GM19023 (cell line): ENCODE measurements around the gene KLHL1.

Experiments used
- ATAC-seq: cut with Tn5 transposase; IDR thresholded peaks from one replicate; pipeline ENCODE4 v1.9.1; 2021; ENCODE audit warnings: mild to moderate bottlenecking, moderate library complexity; ENCODE audit not compliant: unreplicated experiment

Gene KLHL1

GRCh38 chr13:69879936-69880335 lies 228.3 kb downstream of the KLHL1 start:
- no peak for ATAC-seq

GRCh38 chr13:69872321-69873047 lies 235.8 kb downstream of the KLHL1 start:
- no peak for ATAC-seq

DNA sequence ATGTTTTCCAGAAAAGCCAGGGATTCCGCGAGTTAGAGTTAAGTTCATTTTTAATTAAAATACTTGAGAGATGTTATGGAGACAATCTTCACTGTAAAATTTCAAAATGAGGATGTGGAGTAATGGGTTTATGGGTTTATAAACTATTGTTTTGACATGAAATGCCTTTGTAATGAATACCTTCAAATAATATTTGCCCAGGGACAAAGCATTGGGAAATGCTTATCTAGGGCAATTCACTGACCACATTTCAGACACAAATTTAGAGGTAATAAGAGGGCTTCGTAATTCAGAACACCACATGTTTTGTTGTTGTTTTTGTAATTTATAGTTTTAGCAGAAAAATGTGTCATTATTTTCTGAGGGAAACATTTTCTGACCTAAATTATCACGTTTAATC lies 241.7 kb downstream of the KLHL1 start:
- no peak for ATAC-seq

DNA sequence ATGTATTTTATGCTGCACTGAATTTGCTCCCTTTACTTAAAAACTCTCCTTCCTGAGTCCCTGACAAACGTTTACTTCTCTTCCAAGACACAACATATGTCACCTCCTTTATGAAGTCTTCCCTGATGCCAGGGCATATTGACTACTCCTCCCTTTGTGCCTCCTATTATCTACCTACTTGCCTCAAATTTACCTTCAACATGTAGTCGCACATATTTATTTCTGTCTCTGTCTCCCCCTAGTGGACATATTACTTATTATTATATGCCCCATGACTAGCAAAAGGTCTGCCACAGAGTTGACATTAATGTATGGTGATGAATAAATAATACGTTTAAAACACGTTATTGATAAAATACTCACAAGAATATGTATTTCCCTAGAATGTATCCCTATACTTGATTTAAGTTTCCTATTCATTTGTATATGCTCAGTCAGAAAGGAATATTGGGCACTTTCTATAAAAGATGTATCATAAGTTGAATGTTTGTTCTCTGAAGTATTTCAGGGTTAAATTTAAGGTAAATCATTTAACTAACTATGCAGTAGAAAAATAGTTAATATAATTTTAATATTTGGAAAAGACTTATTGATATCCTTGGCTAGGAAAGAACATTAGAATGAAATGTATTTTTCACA lies 250.9 kb downstream of the KLHL1 start:
- peak; percentile 72 for ATAC-seq

DNA sequence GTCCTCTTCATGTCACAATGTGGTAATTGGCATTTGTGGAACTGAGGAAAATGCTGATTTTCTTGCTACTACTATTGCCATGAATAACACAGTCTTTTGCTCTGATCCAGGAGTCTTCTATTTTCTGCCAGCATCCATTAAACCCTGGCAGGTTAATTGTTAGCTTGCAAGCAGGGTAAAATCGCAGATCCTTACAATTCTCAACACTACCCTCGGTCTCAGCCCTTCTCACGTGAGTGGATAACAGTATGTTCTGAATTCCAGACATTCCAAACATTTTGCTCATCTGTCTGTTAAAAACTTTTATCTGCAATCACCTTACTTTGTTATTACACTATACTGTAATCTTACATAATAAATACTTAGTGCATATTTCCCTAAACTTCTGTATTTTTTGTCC lies 251.9 kb downstream of the KLHL1 start:
- no peak for ATAC-seq

DNA sequence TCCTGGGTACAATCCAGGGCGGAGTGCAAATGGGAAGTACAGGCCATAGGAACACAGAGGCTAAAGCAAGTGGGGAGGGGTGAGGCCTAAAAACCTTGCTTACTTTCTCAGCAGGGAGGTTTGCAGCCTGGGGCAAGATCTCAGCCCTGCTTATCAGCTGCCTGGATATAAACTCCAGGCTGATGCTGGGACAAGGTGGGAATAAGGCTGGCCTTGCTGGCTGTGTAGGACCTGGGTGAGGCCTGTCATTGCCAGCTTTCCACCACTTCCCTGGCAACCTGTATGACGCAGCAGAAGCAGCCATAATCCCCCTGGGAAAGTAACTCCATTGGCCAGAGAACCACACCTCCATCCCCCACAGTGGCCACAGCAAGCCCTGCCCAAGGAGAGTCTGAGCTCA lies 279.7 kb downstream of the KLHL1 start:
- ATAC-seq: no peak

DNA sequence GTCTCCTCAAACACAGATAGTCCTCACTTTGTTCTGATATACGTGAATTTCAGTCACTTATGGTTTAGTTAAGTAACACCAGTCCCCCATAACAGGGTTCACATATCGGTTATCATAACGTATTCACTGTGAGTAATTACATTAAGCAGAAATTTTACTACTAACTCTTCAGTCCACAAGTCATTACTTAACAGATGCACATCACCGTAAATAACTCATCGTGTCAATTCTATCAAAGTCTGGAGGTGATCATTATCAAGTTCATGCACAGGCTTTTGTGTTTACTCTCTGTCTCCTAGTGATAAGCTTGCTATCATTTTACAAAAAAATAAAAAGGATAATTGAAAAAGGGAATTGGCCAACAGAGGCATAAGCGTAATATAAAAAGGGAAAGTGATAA lies 288.1 kb downstream of the KLHL1 start:
- no peak for ATAC-seq

DNA sequence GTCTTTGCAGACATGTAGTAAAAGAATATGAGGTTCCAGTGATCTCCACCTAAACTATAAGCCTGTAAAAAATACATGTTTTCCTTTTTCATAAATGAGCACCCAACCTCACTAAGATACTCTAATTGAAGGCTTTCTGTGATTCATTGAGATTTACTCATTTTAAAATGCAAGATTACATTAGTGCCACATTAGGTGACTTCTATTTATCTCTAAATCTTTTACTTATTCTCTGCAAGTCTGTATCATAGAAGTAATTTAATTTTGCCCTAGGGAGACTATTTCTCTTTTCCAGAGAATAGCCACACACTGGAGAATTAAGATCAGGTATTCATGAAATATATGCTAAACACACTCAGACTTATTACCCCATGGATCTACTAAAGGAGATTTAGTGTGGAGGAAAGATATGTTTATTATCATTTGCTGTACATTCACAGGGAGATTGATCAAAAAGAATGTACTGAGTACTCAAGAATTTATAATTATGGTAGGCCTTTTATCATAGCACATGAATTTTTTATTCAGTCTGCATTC lies 290.9 kb downstream of the KLHL1 start:
- no peak for ATAC-seq

DNA sequence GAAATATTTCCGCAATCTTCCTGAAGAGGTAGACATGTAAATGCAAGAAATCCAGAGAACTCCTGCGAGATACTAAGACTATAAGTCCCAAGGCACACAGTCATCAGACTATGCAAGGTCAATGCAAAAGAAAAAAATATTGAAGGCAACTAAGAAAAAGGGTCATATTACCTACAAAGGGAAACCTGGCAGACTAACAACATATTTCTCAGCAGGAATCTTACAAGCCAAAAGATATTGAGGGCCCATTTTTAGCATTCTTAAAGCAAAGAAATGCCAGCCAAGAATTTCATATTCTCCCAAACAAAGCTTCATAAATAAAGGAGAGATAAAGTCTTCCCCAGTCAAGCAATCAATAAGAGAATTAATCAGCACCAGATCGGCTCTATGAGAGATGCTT lies 299.1 kb downstream of the KLHL1 start:
- no peak for ATAC-seq

DNA sequence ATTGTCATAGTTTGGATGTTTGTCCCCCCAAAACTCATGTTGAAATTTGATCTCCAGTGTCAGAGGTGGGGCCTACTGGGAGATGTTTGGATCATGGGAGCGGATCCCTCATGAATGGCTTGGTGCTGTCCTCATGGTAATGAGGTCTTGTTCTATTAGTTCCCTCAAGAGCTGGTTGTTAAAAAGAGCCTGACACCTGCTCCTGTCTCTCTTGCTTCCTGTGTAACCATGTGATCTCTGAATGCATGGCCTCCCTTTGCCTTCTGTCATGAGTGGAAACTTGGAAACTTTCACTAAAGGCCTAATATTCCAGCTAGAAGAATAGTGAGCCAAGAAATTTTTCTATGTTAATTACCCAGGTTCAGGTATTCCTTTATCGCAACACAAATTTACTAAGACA lies 312.0 kb downstream of the KLHL1 start:
- ATAC-seq: no peak

DNA sequence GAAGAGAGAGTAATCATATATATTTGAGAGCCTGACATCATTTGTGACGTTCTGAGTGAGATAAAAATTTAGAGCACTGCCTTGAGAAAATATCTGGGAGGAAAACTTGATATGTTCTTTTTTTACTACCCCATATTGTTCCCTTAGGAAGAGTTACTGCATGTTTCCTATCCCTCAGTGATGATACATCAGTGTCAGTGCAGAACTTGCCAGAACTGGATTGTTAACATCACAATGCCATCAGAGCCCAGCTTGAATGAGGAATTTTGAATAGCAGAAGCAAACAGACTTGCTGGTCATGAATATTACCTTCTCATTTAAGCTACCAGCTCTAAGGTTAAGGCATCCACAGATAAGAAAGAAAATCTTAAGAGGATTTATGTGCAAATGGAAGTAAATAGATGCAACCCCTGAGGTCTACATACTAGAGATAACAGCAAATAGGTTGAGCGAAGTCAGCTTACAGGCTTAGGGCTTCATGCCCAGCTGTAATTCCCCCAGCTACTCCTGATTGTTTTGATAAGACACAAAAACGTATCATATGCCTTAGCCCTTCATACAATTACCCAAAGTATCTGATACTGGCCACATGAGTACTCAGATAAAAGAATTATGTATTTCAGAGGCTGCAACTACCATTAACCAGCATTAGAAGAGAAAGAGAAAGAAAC lies 314.3 kb downstream of the KLHL1 start:
- no peak for ATAC-seq

DNA sequence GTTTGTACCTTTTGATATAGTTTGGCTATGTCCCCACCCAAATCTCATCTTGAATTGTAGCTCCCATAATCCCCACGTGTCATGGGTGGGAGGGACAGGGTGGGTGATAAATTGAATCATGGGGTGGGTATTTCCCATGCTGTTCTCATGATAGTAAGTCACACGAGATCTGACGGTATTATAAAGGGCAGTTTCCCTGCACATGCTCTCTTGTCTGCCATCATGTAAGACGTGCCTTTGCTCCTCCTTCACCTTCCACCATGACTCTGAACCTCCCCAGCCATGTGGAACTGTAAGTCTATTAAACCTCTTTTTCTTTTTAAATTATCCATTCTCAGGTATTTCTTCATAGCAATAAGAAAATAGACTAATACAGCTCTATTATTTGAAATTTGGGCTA lies 331.3 kb downstream of the KLHL1 start:
- ATAC-seq: no peak

DNA sequence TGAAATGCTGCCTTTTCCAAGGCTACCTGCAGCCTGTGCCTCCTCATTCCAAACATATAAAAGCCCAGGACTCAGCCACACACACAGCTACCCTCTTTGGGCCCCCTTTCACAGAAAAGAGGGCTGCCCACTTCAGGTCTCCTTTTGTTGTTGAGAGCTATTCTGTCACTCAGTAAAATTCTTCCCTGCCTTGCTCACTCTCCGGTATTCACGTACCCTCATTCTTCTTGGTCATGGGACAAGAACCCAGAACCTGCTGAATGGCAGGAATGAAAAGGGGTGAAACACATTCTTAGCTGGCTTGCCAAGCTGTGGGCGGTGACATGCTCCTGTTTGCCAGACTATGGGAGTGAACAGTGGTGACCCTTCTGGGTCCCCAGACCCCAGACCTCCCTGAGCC lies 338.6 kb downstream of the KLHL1 start:
- no peak for ATAC-seq

DNA sequence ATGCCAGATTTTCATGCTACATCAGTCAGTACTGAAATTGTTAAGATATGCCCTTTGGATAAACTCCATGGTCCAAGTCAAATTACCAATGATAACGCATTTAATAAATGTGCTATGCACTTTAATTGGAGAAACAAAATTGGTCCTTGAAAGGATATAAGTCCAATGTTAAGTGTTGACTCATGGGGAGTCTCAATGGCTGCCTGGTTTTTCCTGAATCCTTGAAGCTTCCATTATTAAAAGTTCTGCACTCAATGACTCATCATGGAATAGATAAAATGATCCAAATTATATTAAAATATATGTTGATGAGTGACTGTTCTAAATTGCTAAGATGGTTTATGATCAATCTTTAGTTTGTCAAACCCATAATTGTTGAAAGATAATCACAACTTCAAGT lies 346.7 kb downstream of the KLHL1 start:
- no peak for ATAC-seq

DNA sequence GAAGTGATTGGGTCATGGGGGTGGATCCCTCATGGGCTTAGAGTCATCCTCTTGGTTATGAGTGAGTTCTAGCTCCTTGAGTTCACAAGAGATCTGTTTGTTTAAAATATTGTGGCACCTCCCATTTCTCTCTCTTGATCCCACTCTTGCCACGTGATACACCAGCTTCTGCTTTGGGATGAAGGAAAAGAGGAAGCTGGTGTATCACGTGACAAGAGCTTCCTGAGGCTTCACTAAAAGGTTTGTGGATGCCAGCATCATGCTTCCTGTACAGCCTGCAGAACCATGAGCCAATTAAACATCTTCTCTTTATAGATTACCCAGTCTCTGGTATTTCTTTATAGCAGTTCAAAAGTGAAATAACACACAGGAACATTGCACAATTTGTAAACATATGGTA lies 353.2 kb downstream of the KLHL1 start:
- ATAC-seq: no peak

DNA sequence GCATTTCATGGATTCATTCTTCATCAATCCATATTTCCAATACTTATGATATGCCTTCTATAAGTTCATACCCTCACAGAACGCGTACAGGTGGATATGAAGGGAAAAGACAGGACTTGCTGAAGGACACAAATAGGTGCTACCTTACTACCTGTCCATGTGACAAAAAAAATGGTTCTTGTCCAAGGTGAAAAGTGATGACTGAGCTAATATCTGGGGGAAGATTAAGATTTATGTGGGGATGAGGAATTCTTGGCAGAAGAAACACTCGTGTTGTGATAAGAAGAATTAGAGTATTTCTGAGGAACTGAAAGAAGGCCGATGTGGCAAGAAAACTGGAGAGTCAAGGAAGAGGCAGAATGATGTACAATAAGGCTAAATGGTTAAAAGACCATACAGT lies 357.0 kb downstream of the KLHL1 start:
- ATAC-seq: no peak

DNA sequence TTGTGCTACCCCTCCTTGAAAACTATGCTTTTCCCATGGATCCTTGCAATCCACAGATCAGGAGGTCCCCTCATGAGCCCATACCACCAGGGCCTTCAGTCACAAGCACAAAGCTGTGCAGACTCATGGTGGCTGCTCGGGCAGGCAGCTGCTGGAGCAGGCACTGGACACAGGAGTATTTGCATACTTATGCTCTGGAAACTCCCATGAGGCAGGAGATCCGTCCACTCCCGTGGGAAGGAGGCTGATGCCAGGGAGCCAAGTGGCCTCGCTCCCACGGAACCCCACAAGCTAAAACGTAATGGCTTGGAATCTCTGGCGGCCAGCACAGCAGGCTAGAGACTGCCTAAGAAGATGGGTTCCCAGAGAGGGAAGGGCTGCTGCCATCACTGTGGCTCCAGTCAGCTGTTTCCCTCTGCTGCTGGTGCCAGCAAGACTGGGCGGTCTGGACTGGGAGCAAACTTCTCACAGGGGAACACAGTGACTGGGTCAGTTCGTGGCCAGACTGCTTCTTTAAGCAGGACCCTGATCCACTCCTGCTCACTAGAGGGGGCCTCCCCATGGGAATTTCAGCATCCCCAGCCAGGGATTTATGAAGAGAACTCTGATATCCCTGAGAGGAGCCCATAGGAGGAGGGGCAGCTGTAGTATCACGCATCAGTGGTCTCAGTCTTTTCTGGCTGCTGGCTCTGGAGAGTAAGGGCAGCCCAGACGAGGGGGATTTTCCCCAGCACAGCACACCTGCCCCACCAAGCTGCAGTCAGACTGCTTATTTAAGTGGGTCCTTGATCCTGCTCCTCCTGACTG lies 370.9 kb downstream of the KLHL1 start:
- no peak for ATAC-seq

DNA sequence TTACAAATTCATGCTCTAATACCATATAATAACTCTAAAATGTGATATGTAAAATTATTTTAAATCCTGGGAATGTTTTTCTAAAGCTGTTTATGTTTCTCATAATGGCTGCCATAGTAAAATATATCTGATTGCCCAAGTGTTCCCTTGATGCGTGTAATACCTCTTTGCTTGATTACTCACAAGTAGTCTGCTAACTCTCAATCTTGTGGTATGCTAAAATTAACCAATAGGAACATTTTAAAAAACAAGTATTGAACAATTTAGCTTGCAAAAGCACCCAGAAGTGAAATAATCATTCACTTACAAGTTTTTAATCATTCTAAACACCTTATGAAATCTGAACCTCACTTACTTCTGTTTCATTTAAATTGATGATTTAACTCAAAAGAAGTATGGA lies 386.6 kb downstream of the KLHL1 start:
- no peak for ATAC-seq

- no peak for ATAC-seq
Measured at GRCh38 chr13:69720278-69720983, 387.8 kb downstream of the KLHL1 start.

DNA sequence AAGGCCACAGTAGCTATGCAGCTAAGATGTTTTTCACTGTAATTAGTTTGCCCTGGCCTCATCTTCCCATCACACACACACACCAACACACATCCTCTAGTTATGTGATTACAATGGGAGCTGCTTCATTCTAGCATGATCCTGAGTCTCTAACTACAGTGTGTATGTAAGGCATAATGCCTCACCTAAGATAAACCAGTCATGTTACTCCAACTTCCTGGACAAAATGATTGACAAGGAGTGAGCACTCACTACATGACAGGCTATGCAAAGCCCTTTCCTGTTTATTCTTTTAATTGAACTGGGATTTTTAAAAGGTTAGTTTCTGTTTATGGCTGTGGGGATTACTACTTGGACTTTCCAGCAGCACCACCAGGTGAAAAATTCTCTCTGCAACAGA lies 401.4 kb downstream of the KLHL1 start:
- no peak for ATAC-seq

DNA sequence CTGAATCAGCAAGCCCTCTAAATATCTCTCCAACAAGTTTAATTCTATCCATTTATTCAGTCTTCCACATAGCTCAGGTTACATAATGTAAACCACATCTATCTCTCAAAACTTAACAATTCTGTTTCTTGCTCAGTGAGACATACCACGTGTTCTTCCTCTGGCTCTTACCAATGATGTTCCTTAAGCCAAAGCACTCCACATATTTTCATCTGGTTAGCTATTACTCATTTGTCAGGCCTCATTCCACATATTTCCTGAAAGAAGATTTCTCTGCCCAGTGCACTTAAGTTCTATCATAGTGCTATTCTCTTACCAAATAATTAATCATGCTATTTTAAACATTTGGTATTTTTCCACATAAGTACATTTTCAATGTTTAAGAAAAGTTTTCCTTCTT lies 403.9 kb downstream of the KLHL1 start:
- ATAC-seq: no peak
